ENCODE results near the gene CCDC9B.

CCDC9B gene

DNA sequence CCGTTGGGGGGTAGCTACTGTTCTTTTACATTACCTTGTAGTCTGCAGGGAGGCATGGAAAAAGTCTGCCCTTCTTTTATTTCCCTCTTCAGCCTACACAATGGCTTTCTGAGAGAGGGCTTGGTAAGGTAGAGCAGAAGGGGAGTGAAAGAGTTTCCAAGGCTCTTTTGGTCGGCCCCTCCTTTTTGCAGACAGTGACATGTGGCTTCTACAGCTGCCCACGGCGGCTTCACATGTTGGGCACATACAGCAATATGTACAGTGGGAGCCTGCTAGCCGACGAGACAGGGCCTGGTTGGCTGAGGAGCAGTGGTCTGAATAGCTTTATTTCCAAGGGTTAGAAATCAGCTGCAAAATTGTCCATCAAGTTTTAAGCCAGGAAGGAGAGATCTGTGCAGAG is 13.3 kb downstream of the CCDC9B start:
- no peak for DNase-seq

DNA sequence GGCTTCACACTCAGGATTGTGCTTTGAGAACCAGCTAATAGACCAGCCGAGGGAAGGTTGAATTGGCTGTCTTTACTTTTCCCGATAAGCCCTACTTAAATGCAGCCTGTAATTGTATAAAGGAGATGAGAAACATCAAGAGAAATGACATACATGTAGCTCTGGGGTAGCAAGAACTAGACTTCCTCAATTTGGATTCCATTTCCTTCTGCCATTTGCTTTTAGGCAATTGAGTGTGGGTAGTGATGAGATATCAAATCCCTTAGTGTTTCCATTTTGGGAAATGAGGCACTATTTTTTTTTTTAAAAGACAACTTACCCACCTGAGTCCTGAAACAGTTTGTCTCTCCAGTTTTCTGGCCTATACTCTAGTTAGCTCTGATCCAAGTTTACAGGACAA is 15.0 kb downstream of the CCDC9B start:
- no peak for DNase-seq

DNA sequence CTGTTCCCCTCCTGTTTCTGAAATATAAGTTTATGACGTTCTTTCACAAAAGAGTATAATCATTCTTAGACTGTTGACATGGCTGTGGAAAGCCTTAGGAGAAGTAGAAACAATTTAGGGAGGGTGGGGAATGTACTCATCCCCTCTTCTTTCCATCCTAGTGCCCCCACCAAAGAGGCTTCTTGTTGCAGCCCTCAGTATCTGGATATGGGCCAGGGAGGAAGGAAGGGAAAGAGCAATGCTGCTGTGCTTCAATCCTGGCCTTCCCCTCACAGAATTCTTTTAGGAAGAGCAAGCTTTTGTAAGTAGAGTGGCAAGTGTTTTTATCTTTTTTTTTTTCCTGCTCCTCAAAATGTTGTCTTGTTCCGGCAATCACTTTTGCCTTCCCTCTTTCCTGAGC is 15.6 kb downstream of the CCDC9B start:
- no peak for DNase-seq

DNA sequence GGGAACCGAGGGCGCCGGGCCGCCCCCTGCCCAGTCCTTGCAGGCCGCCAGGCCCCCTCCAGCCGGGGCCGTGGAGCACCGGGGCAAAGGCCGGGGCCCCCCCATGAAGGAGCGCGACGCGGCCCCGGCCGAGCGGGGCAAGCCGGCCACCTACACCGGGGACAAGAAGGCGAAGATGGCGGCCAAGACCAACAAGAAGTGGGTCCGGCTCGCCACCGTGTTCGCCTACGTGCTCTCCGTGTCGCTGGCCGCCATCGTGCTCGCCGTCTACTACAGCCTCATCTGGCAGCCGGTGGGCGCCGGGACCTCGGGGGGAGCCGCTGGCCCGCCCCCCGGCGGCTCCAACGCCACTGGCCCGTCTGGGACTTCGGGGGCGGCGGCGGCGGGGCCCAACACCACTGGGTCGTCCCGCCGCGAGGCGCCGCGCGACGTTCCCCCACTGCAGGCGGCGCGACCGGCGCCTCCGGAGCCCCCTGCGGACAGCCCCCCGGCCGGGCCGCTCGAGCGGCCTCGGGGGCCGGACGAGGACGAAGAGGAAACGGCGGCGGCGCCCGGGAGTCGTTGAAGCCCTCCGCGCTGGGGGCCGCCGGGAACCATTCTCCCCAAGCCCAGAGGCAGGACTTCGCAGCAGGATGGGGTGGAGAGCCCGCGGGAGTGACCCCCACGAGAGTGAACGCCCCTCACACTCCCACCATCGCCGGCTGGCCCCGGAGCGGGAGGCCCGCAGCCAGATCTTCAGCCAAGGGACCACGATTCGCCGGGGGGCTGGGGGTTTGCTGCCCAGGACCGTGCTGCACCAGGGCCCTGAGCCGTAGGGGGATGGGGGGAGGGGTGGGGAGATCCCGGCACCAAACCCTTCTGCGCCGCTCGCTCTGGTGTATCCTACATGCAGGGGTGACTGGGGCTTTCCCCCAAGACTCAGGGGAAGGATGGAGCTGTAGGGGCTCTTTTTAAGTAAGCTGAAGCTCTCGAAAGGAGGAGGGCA is 16.5 kb downstream of the CCDC9B start:
- peak in 1 of 2 donors; percentile 21 for DNase-seq

DNA sequence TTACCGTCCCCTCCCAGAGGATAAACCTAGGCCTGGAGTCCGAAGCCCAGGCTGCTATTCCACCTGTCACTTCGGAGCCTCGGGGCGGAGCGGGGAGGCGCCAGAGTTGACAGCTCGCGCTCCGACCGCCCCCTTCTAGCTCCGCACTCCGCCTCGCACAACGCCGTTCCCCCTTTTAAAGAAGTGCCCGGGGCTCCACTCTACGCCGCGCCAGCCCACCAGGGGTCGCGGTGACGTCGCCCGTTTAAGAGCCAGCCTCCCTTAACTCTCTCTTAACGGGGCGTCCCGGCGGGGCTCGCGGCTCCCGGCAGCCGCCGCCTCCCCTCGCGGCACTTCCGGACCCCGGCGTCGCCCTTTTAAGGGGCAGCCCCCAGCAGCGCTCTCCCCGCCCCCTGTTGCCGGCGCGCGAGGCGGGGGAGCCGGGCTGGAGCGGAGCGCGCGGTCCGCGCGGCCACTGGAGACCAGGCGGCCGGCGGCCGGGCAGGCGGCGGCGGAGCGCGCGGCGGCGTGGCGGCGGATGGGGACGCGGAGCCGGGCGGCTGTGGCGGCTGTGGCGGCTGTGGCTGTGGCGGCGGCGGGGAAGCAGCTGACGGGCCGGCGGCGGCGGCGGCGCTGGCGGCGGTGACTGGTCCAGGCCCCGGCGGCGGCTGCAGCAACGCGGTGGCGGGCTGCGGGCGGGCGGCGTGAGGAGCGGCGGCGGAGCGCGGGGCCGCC is 17.3 kb downstream of the CCDC9B start, which contains the start of gene INAFM2:
INAFM2 (plus strand) TSS at position 454 of the 714 bp plus-strand sequence. CDS start 364 bp downstream, outside the sequence.
- DNase-seq, result peak; percentile 92 to 93

DNA sequence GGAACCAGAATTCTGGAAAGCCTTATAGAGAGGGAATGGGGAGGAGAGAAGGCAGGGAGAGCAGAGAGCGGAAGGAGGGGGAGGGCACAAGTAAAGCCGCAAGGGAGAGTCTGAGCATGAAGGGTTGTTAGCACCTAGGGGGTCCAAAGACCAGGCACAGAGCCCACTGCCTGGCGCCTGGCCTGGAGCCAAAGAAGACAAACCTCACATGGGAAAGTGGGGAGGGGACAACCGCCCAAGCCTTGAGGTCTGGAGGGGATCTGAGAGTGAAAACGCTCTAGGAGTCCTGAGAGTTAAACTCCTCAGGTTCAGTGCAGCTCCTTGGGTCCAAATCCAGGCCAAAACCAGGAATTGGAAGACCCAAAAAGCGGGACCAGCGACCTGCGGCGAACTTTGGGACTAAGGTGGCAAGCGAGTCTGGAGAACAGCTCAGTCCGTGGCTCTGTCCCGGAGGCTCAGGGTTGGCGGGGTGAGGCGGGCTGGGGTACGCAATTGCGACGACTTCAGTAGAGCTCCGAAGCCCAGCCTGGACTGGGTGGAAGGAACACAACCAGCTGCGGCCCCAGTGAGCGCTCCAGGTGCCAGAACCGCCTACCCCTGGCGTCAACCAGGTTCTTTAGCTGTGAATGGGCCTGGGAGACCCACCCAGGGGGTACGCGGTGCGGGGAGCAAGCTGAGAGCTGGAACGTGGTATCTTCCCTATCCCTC is 18.1 kb downstream of the CCDC9B start:
- DNase-seq, result no peak

DNA sequence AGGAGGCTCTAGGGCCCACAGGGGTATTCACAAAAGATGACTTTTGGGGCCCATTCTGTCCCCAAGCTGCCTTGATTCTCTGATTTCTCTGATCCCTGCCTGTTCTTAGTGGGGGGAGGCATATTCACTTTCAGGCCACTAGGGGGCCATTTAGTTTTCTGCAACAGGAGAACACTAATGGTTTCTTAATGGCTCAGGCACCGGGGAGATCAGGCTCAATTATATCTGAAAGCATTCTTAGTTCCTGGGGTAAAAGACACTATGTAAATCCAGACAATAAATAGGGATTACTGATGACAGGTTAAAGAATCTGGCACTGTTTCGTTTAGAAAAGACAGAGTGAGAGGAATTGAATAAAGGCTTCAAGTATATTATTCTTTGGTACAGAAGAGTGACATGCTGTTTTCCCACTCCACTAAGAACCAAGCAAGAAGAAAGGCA is 19.8 kb downstream of the CCDC9B start:
- DNase-seq, result peak; percentile 66 to 78

DNA sequence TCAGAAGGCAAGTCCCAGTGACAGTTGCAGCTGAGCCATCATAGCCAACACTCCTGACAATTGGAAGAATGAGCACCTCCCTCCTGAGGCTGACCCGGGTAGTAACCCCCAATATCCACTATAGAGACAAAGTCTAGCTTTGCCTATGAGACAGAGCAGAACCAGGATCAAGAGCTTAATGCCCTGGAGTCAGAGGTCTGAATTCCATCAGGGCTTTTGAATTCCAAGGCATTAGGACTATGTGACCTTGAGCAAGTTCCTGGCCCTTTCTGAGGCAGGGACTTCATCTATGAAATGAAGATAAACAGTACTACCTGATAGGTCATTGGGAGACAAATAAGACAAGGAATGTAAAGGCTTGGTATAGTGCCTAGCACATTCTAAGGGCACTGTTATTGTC is 20.3 kb downstream of the CCDC9B start:
- DNase-seq, result no peak

DNA sequence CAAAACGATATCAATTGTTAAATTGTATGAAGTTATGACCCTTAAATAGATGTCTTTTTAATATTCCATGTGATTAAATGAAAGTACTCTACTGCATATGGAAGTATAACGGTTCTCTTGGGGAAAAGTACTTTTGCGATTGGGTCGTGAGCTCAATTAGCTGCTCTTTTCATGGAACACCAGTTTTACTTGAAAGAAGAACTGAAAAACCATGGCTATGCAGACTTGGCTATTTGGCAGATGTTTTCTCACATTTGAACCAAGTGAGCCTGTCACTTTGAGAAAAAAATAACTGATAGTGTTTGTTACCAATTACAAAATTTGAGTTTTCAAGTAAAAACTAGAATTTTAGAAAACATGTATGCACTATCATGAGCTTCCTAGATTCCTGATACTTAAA is 23.2 kb downstream of the CCDC9B start:
- no peak for DNase-seq

DNA sequence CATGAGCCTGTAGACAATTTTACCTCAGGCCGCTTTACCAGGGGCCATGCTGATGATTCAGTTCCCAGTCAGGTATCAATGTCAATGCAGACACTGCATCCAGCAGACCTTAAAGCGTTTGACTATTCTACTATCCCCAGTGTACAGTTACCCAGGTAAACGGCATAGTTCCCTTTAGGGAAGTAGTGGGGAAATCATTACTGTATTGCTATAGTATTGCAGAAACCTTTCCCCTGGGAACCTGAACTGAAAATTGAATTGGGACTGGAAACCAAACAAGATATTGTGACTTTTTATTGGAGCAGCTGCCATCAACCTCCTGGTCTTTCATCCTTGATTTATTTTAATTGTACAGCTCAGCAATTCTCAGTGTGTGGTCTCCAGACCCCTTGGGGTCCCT is 23.8 kb downstream of the CCDC9B start:
- DNase-seq, result no peak

DNA sequence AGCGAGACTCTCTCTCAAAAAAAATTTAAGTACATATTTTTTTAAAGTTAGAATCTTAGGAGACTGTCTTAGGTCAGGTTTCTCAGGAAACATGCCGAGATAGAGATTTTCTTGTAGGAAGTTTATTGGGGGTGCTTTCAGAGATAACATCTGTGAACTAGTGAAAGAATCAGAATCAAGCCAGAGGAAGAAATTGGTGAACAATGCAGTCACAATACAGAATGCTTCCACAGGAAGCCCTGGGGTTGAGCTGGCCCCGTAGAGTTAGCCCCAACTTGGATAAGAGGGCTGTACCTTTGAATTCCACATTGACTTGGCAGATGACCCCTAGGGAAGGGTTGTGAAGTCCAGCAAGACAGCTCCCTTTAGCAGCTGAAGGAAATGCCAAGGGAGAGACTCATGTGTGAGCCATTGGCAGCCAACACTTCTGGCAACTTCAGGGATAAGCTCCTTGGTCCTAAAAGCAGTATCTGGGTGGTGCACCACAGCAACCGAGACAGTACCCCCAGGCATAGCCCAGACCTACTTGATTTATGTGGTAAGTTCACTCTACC is 25.9 kb downstream of the CCDC9B start:
- DNase-seq, result no peak

DNA sequence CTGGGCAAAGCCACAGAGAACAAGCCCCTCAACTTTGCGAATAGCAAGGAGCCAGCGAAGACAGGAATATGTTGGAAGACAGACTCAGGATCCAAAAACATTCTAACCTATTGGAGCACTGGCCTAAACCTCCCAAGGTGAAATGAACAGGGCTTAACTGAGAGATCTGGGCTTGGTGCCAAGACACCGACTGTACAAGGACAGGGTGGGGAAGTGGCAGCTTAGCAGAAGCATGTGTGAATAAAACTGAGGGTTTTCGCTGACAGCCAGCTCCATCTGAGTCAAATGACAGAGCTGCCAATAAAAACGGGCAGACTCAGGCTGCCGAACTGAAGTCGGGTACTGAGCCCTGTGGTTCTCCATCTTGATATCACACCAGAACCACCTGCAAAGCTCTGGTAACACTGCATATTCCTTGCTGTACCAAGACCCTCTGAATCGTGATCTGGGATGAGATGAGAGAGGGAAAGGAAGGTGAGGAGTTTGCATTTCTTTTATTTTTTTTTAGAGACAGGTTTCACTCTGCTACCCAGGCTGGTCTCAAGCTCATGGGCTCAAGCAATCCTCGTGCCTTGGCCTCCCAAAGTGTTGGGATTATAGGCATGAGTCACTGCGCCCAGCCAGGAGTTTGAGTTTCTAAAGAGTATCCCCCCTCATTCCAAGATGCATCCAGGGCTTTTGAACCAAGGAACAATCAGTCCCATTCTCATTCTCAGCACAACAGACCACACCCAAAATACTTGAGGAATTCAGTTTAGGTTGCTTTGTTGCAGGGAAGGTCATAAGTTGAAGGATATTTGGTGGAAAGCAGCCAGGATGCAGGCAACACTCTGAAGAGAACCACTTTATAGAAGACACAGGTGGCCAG is 27.0 kb downstream of the CCDC9B start:
- DNase-seq, result peak; percentile 63 to 67

DNA sequence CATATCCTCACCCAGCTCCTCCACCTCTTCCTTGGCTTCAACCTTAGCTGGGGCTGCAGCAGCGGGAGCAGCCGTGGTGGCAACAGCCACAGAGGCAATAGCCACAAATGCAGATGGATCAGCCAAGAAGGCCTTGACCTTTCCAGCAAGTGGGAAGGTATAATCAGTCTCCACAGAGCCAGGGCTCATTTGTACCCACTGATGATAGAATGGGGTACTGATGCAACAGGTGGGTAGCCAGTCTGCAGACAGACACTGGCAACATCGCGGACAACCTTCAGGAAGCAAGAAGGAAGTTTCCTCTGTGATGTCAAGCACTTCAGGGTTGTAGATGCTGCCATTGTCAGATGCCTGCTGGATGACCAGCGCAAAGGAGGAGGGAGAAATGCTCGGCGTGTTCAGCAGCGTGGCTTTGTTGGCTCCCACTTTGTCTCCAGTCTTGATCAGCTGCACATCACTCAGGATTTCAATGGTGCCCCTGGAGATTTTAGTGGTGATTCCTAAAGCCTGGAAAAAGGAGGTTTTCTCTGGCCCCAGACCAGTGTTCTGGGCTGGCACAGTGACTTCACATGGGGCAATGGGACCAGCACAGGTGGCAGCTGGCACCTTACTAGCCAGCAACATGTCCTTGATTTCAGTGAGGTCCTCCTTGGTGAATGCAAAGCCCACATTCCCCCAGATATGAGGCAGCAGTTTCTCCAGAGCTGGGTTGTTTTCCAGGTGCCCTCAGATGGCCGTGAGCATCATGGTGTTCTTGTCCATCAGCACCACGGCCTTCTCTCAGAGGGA is 28.2 kb downstream of the CCDC9B start:
- no peak for DNase-seq

DNA sequence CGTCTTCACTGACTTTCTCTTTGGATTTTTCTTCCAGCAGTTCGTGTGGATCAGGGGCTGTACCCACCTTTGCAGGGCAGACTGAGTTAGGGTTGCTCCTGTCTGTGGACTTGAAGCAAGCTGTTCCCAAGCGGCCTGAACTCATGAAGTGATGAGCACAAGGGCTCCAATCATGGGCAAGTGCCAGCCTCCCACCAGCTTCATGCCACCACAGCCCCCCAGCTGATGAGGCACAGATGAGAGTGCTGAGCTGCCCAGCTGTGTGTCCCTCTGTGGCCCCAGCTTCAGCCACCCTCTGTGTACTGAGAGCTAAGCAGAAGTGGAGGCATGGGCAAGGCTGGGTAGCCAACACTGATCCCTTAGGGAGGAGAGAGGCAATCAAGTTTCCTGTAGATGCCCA is 29.7 kb downstream of the CCDC9B start:
- DNase-seq, result no peak

DNA sequence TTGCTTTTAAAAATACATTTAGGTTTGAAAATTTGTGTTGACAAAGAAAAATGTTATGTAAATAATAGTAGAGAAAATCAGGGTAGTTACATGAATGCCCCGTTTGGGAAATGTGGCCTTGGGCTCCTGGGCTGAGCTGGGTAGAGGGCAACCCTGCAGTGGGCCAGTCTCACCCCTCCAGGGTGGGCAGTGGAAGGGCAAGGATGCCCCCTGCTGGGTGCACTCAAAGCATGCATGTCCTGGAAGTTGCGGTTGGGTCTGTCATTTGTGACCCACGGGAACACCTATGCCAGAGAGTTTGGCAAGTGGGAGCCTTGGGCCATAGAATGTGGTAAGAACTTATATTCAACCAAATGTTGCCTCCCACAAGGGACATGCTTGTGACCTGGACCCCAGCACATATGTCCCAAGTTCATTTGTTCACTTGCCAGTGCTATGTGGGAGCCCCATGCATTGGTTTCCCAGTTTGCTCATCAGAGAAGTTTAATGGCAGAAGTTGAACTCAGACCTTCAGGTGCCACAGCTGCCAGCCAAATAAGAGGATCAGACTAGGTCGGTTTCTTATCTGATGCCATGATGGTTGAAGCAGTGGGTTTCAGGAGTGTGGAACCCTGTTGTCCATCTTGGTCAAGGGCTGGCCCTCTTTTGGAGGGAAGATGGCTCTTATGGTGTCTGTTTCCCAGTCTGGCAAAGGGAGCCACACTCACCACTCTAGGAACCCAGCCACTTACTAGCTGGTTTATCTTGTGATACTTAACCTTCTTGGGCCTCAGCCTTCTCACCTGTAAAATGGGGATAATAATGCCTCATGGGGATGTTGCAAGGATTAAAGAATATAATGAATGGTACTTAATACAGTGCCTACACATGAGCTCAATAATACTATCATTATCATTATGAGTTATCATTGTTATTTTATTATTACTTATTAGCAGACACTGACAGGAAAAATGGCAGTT is 30.5 kb downstream of the CCDC9B start:
- peak; percentile 69 to 70 for DNase-seq

DNA sequence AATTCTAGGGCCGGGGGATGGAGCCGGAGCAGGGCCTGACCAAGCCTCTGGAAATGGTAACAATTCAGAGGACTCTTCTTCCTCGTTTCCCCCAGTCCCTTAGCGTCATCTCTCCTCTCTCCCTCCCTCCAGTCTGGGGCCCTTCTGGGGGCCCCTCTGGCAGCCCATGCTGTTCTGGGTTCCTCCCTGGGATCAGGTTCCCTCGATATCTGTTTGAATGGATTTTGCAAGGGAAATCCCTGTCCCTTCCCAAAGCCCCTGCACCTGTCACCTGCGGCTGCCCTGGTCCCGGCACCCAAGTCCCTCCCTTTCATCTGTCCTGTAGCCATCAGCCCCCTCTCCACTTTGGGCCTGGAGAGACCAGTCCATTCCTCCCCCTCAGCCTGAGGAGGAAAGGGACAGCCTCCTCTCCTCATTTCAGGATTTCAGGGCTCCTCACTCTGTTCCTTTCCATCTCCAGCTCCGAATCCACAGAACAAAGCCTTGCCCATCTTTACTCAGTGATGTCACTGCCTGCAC is 31.3 kb downstream of the CCDC9B start:
- DNase-seq, result no peak

DNA sequence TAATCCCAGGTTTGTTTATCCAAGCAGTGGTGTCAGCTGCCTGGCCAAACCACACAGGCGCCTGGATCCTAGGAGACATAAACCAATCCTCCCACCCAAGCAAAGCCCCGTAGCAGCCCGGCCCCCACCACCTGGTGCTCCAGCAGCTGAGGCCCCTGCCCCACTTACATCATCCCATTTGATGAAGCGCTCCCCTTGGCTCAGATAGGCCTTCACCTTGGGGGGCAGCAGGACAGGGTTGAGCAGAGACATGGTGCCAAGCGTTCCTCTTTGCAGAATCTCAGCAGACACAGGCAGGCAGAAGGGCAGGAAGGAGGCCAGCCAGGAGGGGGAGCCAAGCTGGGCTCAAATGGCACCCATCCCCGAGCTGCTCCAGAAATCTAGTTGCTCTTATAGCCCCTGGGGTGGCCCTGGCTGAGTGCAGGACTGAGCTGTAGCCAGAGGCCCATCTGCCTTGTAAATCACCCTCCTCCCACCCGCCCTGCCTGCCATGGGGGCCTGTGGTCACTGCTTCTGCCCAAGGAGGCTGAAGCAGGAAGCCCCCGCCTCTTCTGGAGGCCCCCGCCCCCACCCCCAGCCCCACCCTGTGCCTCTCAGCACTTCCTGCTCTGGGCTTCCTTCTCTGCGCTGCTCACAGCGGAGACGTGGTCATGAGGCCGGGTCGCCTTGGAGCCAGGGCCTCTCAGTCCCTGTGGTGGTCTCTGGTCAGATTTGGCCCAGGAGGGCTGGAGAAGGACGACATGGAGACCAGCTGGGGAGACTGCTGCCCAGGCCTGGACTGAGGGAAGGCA is 33.1 kb downstream of the CCDC9B start, which contains the start of gene PLCB2:
PLCB2 (minus strand) TSS at position 515 of the 791 bp plus-strand sequence; CDS start at position 252, 263 bp downstream.
- DNase-seq, result peak; percentile 67 to 71

DNA sequence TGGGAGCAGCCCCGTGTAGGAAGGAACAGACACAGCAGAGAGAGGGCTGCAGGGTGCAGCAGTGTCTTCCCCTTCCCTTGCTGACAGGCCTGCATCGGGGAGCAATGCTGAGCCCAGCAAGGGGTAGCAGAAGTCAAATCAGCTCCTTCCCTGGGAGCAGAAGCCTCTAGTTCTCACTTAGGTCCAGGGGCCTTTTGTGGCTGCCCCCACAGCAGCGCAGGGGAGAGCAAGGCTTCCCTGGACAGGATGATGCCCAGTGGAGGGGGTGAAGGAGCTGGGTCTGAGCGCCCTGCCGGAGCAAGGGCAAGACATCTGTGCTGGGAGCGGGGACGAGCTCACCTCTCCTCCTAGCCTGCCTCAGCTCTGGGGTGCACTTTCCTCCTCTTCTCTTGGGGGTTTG is 33.8 kb downstream of the CCDC9B start:
- no peak for DNase-seq
